HEK293 (cell line): ENCODE results near the gene HOXB8.
A peak's percentile ranks its signal among the peaks of the same experiment; 100 is the strongest.

Experiments
- AEBP2 ChIP-seq: fragments of 450-650 bp; formaldehyde crosslinking; IDR thresholded peaks from 2 replicates; pipeline ENCODE4 v1.5.1; 2016; ENCODE audit warnings: missing biosample characterization, missing genetic modification characterization, borderline replicate concordance
- CTCF ChIP-seq: fragments of 450-650 bp; formaldehyde crosslinking; IDR thresholded peaks from 2 replicates; pipeline ENCODE4 v1.5.1; 2016; ENCODE audit warnings: missing biosample characterization, missing genetic modification characterization
- GFI1B ChIP-seq: fragments of 450-650 bp; formaldehyde crosslinking; IDR thresholded peaks from 2 replicates; pipeline ENCODE4 v1.5.1; 2016; ENCODE audit warnings: missing biosample characterization, missing genetic modification characterization
- REPIN1 ChIP-seq: fragments of 450-650 bp; formaldehyde crosslinking; IDR thresholded peaks from 2 replicates; pipeline ENCODE4 v1.5.1; 2017; ENCODE audit warnings: missing biosample characterization, missing genetic modification characterization, low read depth
- SETDB1 ChIP-seq: IDR thresholded peaks from one replicate; pipeline ENCODE4 v1.6.1; 2017; ENCODE audit warnings: mild to moderate bottlenecking, low read length, moderate library complexity, mixed read lengths; ENCODE audit not compliant: insufficient read length
- SP7 ChIP-seq: fragments of 450-650 bp; formaldehyde crosslinking; IDR thresholded peaks from 2 replicates; pipeline ENCODE4 v1.5.1; 2016; ENCODE audit warnings: missing biosample characterization, missing genetic modification characterization
- ZBTB17 ChIP-seq: fragments of 450-650 bp; formaldehyde crosslinking; IDR thresholded peaks from 2 replicates; pipeline ENCODE4 v1.5.1; 2016; ENCODE audit warnings: missing biosample characterization, missing genetic modification characterization
- ZFP3 ChIP-seq: fragments of 450-650 bp; formaldehyde crosslinking; IDR thresholded peaks from 2 replicates; pipeline ENCODE4 v1.5.1; 2016; ENCODE audit warnings: low read depth, missing biosample characterization, missing genetic modification characterization
- ZFP69B ChIP-seq: fragments of 450-650 bp; formaldehyde crosslinking; IDR thresholded peaks from 2 replicates; pipeline ENCODE4 v1.5.1; 2016; ENCODE audit warnings: missing biosample characterization, missing genetic modification characterization
- ZNF148 ChIP-seq: fragments of 450-650 bp; formaldehyde crosslinking; IDR thresholded peaks from 2 replicates; pipeline ENCODE4 v1.5.0; 2017; ENCODE audit warnings: missing biosample characterization, missing genetic modification characterization, borderline replicate concordance
- ZNF157 ChIP-seq: fragments of 450-650 bp; formaldehyde crosslinking; IDR thresholded peaks from 2 replicates; pipeline ENCODE4 v1.5.1; 2016; ENCODE audit warnings: missing biosample characterization, missing genetic modification characterization
- ZNF221 ChIP-seq: fragments of 450-650 bp; formaldehyde crosslinking; IDR thresholded peaks from 2 replicates; pipeline ENCODE4 v1.5.1; 2017; ENCODE audit warnings: missing biosample characterization, missing genetic modification characterization, borderline replicate concordance
- ZNF274 ChIP-seq, 2 experiments: fragments of 200-500 bp in 1 of 2; fragments of 450-650 bp in 1 of 2; sonication (Bioruptor generic) in 1 of 2; formaldehyde crosslinking in 1 of 2; IDR thresholded peaks; 2 replicates each; pipeline versions ENCODE4 v1.5.1 to v1.6.1; 2014 to 2016; ENCODE audit warnings: borderline replicate concordance in 1 of 2, inconsistent platforms in 1 of 2, low read length in 1 of 2, missing biosample characterization in 1 of 2, missing genetic modification characterization in 1 of 2
- ZNF280C ChIP-seq: fragments of 450-650 bp; formaldehyde crosslinking; IDR thresholded peaks from 2 replicates; pipeline ENCODE4 v1.5.1; 2016; ENCODE audit warnings: missing biosample characterization, missing genetic modification characterization
- ZNF280D ChIP-seq: fragments of 450-650 bp; formaldehyde crosslinking; IDR thresholded peaks from 2 replicates; pipeline ENCODE4 v1.5.1; 2016; ENCODE audit warnings: missing biosample characterization, missing genetic modification characterization
- ZNF433 ChIP-seq: fragments of 450-650 bp; formaldehyde crosslinking; IDR thresholded peaks from 2 replicates; pipeline ENCODE4 v1.5.1; 2016; ENCODE audit warnings: missing biosample characterization, missing genetic modification characterization, low read depth
- ZNF518A ChIP-seq: fragments of 450-650 bp; formaldehyde crosslinking; conservative IDR thresholded peaks from 2 replicates; pipeline ENCODE4 v1.5.1; 2016; ENCODE audit warnings: low read depth, missing biosample characterization, missing genetic modification characterization
- ZNF544 ChIP-seq: fragments of 450-650 bp; formaldehyde crosslinking; IDR thresholded peaks from 2 replicates; pipeline ENCODE4 v1.5.0; 2017; ENCODE audit warnings: missing biosample characterization, missing genetic modification characterization
- ZNF585B ChIP-seq: fragments of 450-650 bp; formaldehyde crosslinking; IDR thresholded peaks from 2 replicates; pipeline ENCODE4 v1.5.1; 2016; ENCODE audit warnings: missing biosample characterization, missing genetic modification characterization
- ZNF768 ChIP-seq: fragments of 450-650 bp; formaldehyde crosslinking; IDR thresholded peaks from 2 replicates; pipeline ENCODE4 v1.5.1; 2018; ENCODE audit warnings: missing biosample characterization, mild to moderate bottlenecking, missing genetic modification characterization
- ZNF830 ChIP-seq: fragments of 450-650 bp; IDR thresholded peaks from 2 replicates; pipeline ENCODE4 v1.5.0; 2018; ENCODE audit warnings: missing biosample characterization, missing genetic modification characterization, low read depth, mild to moderate bottlenecking, moderate library complexity

The HOXB8 gene

GRCh38 chr17:48577330-48577945 is 37.7 kb downstream of the HOXB8 start (continued):
- peak; percentile 28; the same call in 1 of the 2 replicates for TF ChIP-seq ZNF518A (tag by site-specific recombination)
- TF ChIP-seq REPIN1 (tag by site-specific recombination): no peak
- TF ChIP-seq ZNF768 (tag by site-specific recombination): no peak
- no peak for TF ChIP-seq ZFP3 (tag by site-specific recombination)
- TF ChIP-seq ZNF157 (tag by site-specific recombination): no peak
- no peak for TF ChIP-seq AEBP2 (tag by site-specific recombination)
- no peak for TF ChIP-seq ZNF148 (tag by site-specific recombination)
- no peak for TF ChIP-seq CTCF
- no peak for TF ChIP-seq ZNF433 (tag by site-specific recombination)
- no peak for TF ChIP-seq SETDB1
- no peak for TF ChIP-seq ZNF830
- TF ChIP-seq ZNF221 (tag by site-specific recombination): 0 out of 2 replicates have a peak, but pooled peaks have one; percentile 39
- peak; percentile 89 for TF ChIP-seq GFI1B (tag by site-specific recombination)
- TF ChIP-seq ZBTB17: peak; percentile 56
- peak; percentile 99 for TF ChIP-seq ZFP69B (tag by site-specific recombination)
- TF ChIP-seq SP7: peak; percentile 99
- no peak for TF ChIP-seq ZNF544 (tag by site-specific recombination)
- TF ChIP-seq ZNF280C: no peak
- no peak for TF ChIP-seq ZNF585B (tag by site-specific recombination)
- TF ChIP-seq ZNF274 (IDR thresholded peaks at IDR 0.05; ENCODE audit: low read length): no peak
- no peak for TF ChIP-seq ZNF274 (tag by site-specific recombination; IDR thresholded peaks at IDR 0.05; ENCODE audit: borderline replicate concordance)
- no peak for TF ChIP-seq ZNF280D (tag by site-specific recombination)
